Fibroblast of gingiva (primary cell): Measurements from ENCODE around the gene SETD5.

Experiments used
- DNase-seq: peaks from one replicate; pipeline ENCODE4 v3.0.0-alpha.2; 2011; ENCODE audit warnings: low read depth

Gene SETD5

DNA sequence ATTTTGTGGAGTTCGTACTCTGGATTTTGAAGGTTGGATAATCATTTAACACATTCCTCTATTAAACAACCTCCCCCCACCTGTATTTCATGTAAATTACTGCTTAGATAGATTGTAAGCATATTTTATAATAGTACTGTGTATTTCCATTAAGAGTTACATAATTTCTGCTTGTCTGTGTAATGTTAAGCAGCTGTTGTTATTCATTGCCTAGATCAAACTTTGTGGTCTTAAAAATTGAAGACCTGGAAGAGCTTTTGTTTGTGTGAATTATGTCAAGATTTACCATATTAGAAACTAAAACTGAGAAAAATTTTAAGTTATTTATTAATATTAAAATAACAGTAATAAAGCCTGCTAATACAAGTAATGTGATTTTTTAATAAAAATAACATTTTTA is 11.1 kb downstream of the SETD5 start:
- no peak for DNase-seq

DNA sequence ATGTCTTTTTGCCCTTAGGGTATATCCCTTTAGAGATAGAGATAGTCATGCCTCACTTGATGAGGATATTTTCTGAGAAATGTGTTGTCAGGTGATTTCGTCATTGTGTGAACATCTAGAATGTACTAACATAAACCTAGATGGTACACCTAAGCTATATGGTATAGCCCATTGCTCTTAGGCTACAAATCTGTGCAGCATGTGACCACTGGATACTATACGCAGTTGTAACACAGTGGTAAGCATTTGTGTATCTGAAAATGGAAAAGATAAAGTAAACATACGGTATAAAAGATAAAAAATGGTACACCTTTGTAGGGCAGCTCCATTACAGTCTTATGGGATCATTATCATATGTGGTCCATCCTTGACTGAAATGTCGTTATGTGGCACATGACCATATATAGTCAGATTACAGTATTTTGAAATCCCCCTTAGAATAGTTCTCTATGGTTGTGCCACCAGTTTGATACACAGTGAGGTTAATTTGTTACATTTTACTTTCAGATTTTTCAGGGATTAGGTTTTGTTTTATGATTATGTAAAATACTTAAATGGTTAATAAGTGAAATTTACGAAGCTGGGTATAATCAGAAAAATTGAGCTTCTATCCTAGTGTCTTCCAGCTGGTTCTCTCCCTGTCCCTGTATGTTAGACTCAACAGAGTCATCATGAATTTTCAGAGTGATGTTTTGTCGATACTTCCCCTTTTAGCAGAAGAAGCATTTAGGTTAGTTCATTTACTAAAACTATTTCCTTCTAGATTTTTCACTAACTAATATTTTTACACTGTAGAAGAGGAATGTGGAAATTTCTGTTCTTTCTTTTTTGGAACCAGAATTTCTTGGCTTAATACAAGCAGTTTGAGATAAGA is 12.8 kb downstream of the SETD5 start:
- no peak for DNase-seq

DNA sequence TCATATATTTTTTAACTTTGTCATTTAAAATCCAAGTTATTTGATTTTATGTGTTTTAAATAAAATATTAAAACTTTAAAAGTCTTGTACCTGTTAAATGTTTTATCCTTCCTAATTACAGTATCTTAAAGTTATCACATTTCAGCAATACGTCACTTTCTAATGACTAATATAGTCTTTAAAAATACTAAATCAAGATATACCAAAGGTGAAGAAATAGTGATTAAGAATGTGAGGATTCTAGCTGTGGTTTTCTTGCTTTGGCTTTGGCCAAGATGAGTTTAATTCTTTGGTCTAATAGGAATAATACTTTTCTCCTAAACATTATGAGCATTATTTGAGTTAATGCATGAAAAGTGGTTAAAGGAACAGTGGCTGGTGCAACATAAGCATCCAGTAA is 13.9 kb downstream of the SETD5 start:
- no peak for DNase-seq

DNA sequence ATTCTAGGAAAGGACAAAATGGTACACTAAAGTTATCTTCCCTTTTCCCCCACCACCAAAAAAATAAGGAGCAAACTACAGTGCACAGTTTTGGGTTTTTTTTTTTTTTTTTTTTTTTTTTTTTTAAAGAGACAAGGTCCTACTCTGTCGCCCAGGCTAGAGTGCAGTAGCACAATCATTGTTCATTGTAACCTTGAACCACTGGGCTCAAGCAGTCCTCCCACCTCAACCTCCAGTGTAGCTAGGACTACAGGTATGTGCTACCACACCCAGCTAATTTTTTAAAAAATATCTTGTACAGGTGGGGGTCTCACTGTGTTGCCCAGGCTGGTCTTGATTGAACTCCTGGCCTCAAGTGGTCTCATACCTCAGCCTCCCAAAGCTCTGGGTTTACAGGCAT is 14.9 kb downstream of the SETD5 start:
- no peak for DNase-seq

DNA sequence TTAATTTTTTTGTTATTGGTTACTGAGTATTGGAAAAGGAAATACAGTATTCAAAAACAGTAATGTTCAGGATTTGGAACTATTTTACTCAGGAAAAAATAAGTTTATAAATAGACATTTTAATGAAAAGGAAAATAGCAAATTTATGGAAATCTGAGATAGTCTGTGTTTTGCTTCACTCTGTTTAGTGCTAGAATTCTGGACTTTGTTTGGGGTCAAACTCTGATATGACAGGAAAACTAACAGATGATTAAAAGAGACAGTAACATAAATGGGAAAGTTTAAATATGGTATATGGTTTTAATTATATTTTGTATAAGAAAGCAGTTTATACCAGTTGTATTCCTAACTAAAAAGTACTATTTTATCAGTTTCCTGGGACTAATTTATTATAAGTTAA is 17.4 kb downstream of the SETD5 start:
- DNase-seq: no peak

DNA sequence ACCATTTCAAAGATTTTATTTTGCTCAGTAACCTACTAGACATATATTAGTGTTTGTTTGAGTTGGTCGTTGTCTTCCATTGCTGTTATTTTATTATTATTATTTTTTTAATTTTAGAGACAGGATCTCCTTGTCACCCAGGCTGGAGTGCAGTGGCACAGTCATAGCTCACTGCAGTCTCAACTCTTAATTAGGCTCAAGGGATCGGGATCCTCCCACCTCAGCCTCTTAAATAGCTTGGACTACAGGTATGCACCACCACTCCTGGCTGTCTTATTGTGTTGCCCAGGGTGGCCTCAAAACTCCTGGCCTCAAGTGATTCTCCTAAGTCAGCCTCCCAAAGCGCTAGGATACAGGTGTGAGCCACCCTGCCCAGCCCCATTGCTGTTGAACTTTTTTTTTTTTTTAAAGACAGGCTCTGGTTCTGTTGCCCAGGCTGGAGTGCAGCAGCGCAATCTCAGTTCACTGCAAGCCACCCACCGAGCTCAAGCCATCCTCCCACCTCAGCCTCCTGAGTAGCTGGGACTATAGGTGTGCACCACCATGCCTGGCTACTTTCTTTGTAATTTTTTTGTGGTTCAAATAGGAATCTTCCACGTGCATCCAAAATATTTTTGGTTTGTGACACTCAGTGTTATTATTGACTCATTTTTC is 18.2 kb downstream of the SETD5 start:
- no peak for DNase-seq

DNA sequence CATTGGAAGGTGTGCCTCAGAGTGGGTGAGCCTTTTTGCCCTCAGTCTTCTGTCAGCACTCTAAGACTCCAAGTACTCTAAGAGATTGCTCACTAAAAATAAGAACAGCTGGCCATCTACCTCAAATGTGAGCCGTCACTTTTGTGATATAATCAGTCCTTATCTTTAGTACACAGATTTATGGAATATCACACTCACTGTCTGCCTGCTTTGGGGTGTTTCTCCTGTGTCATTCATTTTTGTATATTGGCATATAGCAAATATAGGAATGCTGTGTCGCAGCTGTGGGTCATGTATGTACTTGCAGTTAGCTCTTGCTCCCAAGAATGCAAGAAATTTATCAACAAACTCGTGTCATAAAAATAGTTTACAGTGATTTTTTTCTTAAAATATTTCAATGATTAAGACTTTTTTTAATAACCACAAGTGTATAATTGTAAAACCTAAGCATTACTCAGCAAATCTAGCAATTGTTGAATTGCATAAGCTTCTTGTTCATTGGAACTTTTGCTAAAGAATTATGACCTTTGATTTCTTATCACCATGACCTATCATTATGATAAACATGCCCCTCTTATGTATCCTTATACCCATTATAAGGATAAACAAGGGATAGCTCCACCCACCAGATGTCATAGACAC is 18.8 kb downstream of the SETD5 start:
- DNase-seq: peak; percentile 60

DNA sequence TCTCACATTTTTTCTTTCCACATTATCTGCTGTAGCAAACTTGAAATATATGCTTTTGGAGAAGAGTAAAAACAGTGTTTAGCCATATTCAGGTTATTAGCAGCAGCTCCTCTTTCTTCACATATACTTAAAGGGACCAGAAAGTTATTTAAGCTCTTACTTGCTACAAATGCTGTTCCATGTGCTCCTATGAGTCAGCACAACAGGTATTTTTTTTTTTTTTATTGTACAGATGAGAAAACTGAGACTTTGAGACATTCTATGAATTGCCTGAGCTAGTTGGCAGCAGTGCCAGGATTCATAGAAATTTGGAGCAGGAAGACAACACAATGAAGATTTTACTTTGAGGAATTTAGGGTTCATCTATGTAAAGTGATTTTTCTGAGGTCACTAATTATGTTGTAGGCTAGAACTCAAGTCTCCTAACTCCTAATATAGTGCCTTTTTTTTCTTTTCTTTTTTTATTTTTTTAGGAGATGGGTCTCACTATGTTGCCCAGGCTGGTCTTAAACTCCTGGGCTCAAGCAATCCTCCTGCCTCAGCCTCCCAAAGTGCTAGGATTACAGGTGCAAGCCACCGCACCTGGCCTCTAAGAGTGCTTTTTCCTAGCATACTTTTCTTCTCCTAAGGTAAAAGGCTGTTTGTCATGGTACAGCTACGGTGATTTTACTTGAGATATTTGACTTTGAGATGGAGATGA is 23.6 kb downstream of the SETD5 start:
- DNase-seq: peak; percentile 26

DNA sequence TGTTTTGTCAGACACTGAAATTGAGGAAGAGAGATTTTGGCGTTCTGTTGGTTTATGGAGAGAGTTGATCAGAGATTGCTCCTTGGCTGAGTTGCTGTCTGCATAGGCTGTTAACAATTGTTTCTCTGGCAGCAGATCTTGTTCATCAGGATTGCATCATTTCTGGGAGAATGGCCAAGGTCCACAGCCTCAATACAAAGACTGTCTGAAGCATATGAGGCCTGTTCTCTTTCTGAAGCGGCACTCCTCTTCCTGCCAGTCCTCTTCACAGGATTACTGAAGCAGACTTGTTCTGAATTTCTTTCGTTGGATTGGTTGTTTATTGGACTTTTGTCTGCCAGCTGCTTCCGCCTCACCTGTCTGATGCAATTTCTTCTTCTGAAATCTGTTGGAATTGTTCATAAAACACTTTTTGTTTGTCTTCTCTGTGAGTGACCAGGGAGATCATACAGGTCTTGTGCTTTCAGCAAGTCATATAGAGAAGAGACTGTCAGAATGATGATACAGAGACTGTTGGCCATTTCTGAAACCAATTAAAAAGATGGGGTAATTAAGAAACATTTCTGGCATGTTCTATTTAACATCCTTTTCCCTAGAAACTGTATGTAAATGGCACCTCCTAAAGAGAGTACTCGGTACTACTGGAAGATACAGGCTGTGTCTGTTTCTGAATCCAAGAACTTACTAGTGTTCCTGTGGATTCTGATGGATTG is 25.5 kb downstream of the SETD5 start:
- DNase-seq: peak; percentile 96

DNA sequence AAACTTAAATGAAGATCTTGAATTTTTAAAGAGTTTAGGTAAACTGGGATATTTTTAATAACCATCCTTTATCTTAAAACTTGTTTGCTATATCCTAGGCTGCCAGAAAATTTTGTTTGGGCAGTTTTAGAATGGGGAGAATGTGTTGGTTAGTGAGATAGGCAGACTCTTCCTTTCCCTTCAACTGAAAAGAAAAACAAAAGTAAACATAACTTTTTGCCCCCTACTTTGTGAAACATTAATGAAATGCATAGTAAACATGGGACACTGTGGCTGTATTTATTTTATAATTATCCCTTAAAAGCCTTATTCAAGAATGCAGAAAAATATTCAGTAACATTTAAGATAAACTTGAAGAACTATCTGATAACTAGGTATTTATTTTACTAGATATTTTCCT is 31.0 kb downstream of the SETD5 start:
- no peak for DNase-seq

DNA sequence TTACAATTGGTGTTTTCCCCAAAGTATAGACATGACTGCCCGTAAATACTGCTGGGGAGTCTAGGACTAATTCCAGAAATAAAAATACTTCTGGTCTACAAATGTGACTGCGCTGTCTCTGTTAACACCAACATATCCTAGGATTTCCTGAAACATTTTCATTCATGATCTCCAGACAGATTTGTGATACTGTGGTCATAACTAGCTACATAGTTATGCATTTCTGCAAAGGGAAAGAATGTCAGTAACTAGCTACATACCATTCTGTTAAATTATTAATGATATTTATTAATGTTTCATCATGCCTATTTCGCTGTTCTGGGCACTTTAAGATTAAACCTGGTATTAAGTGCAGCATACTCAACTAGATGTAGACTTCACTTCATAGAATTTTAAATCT is 33.3 kb downstream of the SETD5 start:
- no peak for DNase-seq

DNA sequence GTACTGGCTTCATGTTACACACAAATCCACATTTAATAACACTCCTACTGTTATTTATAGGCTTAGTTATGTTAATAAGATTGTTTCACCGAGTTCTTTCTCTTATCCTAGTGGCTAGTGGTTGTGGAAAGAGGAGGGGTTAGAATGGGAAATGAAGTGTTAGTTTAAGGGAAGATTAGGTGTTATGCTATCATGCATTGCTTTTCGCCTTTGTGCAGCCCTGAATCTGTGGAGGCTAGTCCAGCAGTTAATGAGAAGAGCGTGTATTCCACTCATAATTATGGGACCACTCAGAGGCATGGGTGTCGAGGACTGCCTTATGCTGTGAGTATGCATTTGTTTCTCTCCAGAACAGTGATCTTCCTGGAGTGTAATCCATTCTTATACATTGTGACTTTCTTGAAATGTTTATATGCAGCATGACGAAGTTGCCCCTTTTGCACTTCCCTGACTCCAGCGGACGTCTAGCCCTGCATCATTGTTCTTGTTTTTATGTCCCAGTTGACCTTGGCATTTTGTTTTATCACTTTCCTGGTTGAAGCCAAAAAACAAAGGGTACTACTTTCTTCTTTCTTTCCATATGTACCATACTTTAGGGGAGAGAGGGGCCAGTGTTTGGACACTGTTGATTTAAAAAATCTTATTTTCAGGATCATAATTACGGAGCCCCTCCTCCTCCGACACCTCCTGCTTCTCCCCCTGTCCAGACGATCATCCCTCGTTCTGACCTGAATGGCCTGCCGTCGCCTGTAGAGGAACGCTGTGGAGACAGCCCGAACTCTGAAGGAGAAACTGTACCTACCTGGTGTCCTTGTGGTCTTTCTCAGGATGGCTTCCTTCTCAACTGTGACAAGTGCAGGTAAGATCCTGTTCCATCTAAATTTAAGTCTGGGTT is 36.5 kb downstream of the SETD5 start:
- DNase-seq: no peak

DNA sequence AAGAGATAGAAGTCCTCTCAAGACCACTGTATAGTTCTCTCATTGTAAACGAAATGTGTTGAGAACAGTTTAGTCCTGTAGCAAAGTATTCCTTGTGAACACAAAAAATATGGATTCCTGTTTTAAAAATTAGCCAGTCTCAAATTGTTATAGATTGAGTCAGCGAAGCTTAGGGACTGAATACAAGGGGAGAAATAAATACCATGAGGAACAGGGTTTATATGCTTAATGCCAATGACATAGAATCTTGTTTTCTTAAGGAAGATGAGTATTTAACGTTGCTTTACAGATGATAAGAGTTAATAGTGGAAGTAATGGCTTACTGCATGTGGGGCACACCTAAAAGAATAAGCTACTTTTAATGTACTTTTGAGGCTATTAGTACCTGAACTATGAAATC is 37.9 kb downstream of the SETD5 start:
- DNase-seq: no peak

DNA sequence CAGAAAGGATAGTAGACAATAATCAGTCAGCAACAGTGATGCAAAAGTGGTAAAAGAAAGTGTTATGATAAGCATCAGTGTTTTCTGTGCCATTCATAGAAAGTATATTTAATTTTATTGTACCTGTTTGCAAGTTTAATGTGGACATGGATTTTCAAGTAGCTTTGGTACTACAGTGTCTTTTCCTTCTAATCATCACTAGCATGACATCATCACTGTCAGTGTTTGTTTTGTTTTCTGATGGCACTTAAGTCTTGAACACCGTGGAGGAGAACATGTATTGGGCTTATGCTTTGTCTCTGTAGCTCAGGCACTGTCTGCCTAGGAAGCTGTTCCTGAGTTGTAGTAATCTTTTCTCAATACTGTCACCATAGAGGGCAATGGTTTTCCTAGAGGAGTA is 41.9 kb downstream of the SETD5 start:
- DNase-seq: no peak

DNA sequence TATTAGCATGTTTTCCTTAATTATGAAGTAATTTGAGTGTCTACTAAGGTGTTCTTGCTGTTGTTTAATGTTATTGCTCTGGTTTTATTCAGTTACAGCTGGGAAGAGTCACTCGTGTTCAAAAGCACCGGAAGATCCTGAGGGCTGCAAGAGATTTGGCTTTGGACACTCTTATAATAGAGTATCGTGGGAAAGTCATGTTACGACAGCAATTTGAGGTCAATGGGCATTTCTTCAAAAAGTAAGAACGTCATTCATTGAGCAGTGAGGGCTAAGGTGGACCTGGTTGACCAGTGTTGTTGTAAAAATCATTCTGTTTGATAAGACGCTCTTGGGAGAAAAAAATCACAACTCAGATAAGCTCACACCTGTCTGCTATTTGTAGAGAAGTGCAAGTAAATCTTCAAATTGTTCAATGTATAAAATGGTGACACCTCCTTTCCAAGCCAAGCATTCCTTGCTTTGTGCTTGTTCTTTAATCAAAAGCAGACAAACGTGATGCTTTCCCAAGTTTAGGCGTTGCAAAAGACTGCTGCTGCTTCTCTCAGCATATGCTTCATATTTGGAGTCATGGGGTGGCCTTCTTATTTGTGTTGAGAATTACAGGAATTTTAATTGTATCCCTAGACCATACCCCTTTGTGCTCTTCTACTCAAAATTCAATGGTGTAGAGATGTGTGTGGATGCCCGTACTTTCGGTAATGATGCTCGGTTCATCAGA is 44.2 kb downstream of the SETD5 start:
- DNase-seq: peak; percentile 75

DNA sequence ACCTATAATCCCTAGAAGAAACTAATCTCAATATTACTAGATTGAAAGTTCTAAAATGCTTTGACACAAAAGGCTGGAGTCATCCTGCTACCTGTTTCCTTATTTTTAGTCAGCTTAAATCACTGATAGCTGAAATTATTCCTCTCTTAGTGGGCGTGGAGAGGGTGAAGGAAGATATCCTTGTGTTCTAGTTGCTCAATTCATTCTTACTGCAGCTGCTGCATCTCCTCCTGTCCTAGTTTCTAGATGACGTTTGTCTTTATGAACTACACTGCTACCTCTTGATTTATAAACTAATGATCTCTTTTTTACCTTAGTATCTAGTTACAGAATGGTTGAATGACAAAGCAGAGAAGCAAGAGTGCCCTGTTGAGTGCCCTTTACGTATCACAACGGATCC is 50.7 kb downstream of the SETD5 start:
- DNase-seq: no peak

DNA sequence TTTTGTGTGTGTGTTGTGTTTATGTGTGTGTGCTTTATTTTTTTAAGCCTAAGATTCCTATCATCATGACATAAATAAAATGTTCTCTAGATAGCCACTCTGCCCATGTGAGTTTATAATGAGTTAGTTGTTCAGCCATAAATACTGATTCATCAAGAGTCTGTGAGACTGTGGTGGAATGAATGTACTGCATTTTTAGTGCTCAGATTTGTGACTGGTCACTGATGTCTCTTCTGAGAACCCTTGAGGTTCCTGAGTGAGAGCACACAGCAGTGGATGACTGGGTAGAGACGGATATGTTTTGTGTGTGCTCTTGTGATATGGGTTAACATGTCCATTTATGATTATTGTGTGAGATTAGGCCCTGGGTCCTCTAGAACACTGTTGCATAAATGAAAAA is 51.2 kb downstream of the SETD5 start:
- DNase-seq: no peak

DNA sequence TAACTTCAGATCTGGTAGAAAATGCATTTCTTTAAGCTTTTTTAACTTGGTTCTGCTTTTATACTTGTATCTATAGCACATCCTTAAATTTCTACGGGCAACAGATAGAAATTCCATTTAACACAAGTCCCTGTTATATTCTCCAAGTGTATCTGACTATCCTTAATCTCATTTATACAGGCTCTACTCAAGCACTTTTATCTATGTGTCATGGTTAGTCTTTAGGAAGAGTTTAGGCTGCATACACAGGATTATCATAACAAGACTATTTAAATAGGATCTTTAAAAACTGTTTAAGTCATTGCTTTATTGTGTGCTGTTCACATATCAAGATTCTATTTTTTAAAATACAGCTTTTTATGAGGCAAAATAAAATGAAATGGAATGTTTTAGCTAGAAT is 52.7 kb downstream of the SETD5 start:
- DNase-seq: no peak

DNA sequence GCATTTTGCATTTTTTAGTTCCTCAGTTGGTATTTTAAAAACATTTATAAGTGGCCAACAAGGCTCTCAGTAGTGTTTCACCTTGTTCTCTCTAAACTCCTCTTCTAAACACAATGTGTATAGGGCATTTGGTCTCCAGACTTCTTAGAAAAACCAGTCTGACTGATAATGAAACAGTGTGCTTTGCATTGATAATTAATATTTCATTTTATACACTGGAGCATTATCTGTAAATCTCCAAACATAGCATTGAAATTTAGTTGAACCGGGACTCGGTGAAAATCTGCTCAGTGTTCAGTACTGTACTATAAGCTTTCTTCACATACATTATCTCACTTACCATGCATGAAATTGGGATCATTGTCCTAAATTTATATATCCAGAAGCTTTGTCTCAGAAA is 53.6 kb downstream of the SETD5 start:
- DNase-seq: no peak

DNA sequence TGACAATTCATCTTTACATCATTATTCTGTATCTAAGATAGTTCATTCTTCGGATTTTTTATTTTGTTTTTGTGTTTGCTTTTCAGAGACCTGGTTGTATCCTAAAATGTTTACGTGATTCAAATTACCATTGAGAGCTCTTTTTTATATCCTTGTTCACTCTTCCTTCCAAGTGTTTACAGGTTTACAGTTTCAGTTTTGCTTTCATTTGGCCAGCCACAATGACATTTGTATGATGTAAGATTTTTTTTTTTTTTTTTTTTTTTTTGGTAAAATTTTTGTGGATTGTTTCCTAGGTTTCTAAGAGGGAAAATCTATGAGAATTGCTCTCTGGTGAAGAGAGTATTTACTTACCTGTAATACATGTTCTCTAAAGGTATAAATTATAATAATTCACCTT is 55.0 kb downstream of the SETD5 start:
- DNase-seq: no peak
